Lower leg skin (tissue), 3 donors: Measurements from ENCODE around the gene CCDC146.

Experiments used
- POLR2A ChIP-seq, 2 donors: fragments of 450-650 bp; IDR thresholded peaks; one replicate each; pipeline ENCODE4 v1.6.1; 2016 to 2017; ENCODE audit warnings: antibody characterized with exemption in 2 of 2, mild to moderate bottlenecking in 1 of 2, moderate library complexity in 1 of 2
- TF ChIP-seq, protein P1 (sequence below), 3 donors: fragments of 450-650 bp; IDR thresholded peaks; one replicate each; pipeline ENCODE4 v1.5.1; 2016; ENCODE audit warnings: antibody characterized with exemption in 3 of 3, mild to moderate bottlenecking in 3 of 3, moderate library complexity in 2 of 3

DNA sequence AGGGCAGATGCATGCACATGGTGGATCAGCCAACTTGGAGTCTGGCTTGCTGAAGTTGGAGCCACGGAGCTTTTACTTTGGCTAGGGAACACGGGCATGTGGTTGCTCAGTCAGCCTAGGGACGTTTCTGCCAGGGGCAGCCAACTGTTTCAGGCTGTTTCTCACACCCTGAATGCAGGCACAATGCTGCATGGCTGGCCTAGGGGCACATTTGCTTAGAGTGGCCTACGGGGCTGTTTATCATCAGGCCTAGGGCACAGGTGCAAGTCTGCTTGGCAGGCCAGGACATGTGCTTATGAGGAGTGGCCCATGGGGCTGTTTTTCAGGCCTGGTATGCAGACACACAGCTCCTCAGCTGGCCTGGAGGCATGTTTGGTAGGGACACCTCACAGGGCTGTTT lies 186.4 kb downstream of the CCDC146 start:
- TF ChIP-seq, protein P1, sequence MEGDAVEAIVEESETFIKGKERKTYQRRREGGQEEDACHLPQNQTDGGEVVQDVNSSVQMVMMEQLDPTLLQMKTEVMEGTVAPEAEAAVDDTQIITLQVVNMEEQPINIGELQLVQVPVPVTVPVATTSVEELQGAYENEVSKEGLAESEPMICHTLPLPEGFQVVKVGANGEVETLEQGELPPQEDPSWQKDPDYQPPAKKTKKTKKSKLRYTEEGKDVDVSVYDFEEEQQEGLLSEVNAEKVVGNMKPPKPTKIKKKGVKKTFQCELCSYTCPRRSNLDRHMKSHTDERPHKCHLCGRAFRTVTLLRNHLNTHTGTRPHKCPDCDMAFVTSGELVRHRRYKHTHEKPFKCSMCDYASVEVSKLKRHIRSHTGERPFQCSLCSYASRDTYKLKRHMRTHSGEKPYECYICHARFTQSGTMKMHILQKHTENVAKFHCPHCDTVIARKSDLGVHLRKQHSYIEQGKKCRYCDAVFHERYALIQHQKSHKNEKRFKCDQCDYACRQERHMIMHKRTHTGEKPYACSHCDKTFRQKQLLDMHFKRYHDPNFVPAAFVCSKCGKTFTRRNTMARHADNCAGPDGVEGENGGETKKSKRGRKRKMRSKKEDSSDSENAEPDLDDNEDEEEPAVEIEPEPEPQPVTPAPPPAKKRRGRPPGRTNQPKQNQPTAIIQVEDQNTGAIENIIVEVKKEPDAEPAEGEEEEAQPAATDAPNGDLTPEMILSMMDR (IDR thresholded peaks at IDR 0.05), result no peak
- TF ChIP-seq POLR2A (IDR thresholded peaks at IDR 0.05), result no peak
